Activated CD4-positive, alpha-beta T cell treated with anti-CD3 and anti-CD28 coated beads for 24 hours (primary cell): ENCODE results near the gene PASD1.
"Not testable (repeated sequence)": the region's sequence is repeated elsewhere in the genome, so short reads cannot be mapped to it uniquely, and the experiment has no call there.

ENCODE experiments used
- DNase-seq, 2 donors: peaks; one replicate each; pipeline ENCODE4 v3.0.0-alpha.2; 2020; ENCODE audit warnings: low read depth in 2 of 2

The PASD1 gene

DNA sequence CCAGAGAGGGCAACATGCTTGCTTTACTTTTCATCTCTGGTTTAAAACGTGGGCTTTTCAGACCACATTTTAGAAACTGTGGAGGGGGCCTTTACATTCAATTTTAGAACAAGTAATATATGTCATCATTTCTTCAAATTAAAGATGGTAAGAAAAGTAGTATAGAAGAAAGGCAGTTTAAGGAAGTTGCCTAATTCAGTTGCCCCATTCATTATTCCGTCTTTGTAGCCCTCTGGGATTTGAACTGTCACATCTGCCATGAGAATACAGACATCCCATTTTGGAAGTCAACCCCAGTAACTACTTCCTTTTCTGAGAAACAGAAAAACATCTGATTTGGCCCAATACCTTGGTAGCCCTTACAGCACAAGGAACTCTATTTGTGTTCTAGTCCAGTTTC is 61.2 kb downstream of the PASD1 start:
- no peak for DNase-seq

DNA sequence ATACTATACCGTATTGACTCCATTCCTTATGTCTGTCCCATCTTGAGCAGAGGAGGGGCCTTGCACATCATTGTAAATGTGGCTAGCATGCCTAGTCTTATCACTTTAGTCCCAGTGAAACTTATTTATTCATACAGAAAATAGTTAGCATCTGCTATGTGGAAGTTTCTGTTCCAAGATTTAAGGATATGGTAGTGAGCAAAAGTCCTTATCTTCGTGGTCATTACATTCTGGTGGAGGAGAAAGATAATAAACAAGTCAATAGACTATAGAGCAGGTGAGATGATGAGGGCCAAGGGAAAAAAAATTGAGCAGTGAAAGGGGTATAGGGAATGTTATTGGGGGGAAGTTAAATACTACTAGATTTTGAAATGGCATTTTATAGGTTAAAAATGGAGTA is 68.3 kb downstream of the PASD1 start:
- DNase-seq, result no peak

DNA sequence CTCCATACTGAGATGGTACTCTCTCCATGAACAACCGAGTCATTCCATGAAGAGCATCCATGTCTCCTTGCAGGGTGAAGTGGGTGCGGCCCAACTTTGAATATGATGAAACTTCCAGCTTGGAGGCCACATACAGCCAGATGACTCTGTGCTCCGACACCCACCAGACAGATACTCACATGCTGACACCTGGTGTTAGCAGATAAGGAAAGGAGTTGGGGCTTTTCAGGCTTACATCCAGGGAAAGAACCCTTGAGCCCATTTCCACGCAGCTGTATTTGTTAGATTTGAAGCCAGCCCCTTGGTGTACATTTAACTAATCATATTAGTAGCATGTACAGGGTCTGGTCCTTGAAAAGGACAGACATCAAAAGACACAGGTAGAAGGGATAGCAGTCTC is 69.7 kb downstream of the PASD1 start:
- DNase-seq, result no peak

DNA sequence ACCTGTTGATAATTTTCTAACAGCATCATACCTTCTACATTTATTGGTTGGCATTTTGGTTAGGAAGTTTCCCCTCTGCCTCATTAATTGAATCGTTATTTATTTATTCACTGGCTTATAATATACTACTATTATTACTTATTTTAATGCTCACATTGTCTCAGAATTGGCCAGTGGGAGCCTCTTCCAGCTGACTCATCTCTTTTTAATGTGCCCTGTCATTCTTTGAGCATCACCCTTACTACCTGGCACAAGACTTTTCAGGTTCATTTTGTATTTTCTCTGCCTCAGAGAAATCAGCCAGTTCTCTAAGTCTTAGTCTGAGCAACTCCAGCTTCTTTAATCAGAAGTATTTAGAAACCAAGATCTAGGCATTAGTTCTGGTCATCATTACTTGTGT is 71.5 kb downstream of the PASD1 start:
- no peak for DNase-seq

DNA sequence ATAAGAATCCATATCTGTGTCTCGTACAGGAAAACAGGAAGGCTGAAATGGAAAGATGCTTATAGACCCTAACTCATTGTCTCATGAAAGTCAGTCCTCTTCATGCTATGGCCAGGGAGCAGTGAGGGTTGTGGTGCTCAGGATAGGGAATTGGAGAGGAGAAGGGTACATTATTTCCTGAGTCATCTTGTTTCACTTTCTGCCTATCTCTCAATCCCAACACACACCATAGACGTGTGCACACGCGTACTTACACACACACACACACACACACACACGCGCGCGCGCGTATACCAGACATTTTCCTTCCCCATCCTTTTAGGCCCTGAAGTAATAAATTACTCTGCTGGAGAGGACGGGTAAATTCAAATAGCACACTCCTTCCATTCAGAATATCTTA is 78.1 kb downstream of the PASD1 start:
- DNase-seq, result no peak

DNA sequence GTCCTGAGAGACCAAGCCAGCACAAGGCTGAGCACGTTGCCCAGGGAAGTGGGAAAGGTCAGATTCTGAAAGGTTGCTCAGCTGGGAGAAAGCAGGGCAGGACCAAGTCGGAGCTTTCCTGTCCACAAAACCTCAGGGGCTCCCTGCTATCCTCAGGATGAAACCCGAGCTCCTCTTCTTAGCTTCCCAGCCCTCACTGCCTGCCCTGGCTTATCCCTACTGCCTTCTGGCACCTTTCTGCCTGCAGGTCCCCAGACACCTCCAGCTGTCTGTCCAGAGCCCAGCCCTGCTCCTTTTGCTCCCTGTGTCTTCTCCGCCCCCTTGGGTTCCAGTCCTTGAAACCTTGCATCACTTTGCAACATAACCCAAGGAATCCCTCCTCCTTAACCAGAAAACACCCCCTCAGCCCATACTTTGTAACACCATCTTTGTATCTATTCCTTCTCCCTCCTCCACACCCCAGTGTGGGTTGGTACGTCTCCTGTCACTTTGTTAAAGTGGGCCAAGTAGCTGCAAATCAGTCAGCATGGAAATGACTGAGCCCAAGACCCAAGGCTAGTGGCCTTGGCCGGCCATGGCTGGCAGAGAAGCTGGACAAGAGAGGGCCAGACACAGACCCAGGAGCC is 111.8 kb downstream of the PASD1 start:
- no peak for DNase-seq

DNA sequence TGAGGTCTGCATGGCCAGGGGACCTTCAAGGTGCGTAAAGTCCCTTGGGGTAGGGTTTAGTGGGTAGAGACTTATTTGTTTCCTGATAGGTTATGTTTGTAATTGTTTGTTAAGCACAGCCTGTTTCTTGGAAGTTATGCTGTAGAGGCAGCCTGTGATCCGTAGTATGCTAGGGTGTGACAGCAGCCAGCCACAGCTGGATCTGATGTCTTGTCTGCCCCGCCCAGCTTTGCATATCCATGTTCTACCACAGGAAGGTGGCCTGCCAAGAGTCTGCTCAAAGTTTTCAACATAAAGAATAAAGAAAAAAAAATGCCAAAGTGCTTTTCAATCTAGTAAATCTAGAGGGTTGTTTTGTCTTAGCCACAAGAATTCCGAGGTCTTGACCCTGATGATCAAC is 112.7 kb downstream of the PASD1 start:
- no peak for DNase-seq

DNA sequence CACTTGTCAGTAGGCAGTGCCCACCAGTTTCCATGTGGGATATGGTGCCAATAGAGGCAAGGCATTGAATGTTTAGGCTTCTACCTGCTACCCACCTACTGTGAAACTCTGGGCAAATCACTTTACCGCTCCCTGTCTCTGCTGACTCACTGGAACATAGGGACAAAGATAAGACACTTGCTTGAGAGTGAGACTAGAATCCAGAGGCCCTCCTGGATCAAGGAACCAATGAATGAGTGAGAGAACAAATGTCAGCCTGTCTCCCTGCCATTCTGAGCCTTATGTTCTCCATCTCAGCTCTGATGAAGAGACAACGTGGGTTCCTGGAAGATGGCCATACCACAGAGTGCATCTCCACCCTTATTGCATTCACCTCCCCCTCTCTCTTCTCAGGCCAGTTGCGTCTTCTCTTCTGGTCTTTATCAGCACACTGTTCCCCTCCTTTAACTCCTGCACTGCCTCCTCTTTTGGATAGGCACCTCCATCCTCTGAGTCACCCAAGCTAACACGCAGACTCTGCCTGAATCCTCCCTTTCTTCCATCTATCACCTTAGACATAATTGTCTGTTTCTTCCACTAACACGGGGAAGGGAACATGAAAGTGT is 116.4 kb downstream of the PASD1 start:
- DNase-seq, result no peak

DNA sequence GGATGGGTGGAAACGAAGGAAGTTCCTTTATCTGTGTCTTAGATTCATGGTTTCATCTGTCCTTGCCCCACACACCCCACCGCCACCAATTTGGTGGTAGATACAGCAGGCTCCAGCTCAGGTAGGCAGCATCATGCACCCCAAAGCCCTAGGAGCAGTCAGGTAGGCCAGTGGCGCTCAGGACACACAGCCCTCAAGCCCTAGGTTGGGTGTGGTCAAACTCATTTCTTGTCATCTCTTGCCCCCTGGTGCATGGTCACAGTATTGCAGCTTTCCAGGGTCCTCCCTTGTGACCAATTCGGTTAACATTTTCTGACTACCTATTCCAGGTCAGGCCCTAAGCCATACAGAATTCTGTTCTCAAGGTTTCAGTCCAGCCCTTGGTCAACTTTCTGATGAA is 117.3 kb downstream of the PASD1 start:
- DNase-seq, result peak; percentile 40 to 47

DNA sequence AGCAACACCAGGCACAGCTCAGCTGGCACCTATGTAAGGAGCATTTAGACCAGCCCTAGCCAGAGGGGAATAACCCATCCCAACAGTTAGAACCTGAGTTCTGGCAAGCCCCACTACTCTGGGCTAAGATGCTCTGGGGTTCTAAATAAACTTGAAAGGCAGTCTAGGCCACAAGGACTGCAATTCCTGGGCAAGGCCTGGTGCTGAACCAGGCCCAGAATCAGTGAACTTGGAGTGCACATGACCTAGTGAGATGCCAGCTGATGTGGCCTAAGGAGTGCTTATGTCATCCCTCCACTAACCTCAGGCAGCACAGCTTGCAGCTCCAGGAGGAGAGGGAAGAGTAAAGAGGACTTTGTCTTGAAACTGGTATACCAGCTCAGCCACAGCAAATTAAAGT is 124.2 kb downstream of the PASD1 start:
- no peak for DNase-seq

DNA sequence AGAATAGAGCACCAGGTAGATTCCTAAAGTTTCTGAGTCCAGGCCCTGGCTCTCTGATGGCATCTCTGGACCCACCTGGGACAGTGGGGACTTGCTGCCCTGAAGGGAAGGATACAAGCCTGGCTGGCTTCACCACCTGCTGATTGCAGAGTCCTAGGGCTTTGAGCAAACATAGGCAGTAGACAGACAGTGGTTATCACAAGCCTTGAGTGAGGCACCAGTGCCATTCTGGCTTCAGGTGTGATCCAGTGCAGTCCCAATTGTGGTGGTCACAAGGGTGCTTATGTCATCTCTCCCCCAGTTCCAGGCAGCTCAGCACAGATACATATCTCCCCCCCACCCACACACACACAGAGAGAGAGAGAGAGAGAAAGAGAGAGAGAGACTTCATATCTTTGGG is 125.2 kb downstream of the PASD1 start:
- DNase-seq, result no peak

DNA sequence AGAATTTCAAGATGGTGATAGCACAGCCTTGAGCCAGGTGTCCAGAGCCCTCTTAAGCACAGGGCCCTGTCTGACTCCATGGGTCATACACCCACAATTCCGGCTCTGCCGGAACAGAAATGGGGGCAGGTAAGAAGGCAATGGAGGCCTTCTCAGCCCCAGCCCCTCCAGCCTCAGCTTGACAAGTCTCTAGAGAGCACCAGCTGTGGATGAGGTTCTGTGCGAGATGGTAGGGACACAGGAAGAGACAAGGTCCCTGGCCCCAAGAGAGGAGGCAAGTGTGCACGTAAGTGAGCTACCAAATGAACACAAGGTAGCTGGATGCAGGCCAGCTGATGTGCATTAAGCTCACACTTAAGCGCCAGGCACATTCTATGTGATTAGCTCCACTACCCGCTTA is 129.3 kb downstream of the PASD1 start:
- DNase-seq, result no peak

DNA sequence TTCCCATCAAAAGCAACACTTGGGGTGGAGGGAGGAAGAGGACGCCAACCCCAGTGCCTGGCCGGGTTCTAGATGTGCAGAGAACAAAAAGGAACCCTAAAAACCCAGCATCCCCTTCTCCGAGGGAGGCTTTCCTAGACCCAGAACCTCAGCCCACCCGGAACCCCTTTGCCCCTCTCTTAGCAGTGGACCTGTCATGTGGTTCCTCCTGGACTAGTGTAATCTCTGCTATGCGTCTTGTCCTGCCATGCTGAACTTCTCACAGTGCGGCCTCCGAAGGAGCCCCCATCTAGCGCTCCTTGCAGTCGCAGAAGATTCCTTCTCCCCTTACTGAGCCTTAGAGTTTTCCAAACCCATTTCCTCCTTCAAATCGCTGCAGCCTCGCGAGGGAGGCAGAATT is 130.6 kb downstream of the PASD1 start:
- DNase-seq, result no peak

DNA sequence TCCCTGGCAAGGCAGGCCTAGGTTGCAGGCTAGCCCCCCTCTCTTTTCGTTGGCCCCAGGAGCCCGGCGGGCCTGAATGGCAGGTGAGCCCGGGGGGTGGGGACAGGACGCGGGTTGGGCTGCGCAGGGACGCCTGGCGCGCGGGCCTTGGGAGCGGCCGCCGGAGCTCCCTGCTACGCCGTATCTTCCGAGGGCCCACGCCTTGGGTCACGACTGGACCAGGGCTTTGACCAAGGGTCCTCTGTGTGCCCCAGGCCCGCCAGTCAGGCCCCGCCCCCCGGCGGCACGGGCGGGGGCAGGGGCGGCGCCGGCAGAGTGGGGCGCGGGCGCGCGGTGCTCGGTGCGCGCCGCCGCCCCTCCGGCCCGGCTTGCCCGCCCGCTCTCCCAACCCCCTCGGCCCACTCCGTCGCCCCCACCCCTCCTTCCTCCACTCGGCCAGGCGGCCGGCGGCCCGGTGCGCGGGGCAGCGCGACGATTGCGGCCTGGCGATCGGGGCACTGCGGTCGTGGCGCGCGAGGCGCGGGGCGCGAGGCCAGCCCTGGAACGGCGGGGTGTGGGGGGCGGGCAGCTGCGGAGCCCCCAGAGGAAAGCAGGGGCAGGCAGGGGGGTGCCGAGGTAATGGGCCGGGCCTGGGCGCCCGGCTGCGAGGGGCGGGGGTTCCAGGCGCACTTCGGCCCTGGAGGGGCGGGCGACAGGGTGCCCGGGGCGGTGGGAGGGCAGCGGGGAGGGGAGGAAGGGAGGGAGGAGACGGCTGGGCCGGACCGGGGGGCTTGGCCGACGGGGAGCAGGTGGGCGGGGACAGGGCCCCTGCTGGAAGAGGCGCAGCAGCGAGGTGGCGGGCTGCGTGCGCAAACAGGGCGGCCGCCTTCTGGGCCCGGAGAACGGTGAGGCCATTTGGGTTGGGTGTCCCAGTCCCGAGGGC is 131.4 kb downstream of the PASD1 start, which contains the start of gene PRRG3:
PRRG3 (plus strand) TSS at position 798 of the 922 bp plus-strand sequence. CDS start 3,357 bp downstream, outside the sequence.
- no peak for DNase-seq

DNA sequence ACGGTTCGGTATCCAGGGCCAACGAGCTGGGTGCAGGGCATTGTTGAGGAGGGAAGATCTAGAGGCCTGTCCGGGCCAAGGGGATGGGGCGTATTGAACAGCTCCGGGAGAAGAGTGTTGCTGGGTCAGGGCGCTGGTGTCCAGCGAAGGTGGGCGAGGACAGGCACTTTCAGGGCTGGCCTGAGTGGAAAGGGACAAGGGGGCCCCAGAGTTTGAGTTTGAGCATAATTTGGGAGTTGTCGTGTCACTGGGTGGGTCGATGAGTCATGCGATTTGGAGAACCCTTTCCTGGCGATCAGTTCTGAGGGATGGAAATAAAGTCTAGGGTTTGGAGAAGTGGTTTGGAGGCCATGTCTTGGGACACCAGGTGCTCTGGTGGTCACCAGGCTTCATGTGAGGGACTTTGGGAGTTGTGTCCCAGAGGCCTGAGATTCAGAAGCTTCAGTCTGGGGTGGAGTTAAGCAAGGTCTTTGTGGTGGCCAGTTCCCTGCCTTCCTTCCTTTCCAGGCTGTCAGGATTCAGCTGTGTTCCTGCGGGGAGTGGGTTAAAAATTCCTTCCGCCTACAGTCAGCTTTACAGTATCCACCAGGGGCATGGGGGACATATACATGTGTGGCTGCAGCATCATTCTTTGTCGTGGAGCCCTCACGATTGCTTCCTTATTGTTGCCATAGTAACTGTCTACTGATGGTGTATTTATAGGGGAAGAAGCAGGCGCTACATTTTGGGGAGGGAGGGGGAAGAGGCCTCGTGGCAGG is 132.3 kb downstream of the PASD1 start:
- DNase-seq, result no peak

DNA sequence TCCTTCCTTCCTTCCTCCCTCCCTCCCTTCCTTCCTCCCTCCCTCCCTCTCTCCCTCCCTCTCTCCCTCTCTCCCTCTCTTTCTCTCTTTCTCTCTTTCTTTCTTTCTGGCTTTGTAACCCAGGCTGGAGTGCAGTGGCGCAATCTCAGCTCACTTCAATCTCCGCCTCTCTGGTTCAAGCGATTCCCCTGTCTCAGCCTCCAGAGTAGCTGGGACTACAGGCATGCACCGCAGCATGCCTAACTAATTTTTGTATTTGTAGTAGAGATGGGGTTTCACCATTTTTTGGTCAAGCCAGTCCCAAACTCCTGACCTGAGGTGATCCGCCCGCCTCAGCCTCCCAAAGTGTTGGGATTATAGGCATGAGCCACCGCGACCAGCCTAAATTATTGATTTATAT is 133.6 kb downstream of the PASD1 start:
- not testable (repeated sequence) for DNase-seq

DNA sequence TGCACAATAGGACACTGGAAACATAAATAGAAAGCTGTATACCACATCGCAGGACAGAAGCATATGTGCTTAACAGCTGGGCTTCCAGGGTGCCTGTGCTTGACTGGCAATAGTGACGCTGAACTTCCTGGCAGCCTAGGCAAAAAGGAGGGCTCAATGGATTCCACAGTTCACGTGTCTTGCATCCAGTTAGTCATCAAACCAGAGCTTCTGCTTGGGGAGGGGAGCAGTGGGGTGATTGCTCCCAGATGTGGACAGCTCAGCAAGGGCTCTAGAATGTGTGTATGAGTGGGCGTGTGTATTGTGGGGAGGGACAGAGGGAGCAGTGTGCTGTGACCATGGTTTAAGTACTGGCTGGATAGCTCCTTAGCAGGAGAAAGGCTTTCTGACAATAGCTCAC is 134.0 kb downstream of the PASD1 start:
- no peak for DNase-seq

DNA sequence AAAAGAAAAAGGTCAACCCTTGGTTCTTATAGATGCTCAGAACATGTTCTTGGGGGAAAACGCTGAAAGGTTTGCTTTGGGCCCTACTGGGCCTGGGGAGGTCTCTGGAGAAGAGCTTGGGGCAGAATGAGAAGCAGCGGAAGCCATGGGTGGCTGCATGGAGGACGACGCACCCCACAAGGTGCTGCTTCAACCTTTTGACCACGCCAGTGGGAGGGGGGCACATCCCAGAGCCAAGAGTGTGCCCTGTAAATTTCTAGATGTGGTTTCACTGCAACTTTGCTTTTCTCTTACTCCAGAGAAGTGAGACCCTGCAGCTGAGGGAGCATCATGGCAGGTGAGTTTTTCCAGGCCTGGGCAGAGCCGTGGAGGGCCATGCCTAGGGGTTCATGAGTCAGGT is 135.0 kb downstream of the PASD1 start:
- no peak for DNase-seq

DNA sequence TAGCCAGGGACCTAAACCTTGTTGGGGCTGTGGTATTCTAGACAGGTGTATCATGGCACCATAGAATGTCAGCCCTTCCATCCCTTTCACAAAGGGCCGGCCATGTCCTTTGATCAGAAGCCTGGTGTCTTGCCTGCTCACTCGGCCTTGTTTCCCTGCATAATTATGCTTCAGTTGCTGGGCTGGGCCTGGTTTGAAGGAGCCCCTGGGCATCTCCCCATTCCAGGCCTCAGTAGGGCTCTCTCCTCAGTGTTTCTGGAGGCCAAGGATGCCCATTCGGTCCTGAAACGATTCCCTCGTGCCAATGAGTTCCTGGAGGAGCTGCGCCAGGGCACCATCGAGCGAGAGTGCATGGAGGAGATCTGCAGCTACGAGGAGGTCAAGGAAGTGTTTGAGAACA is 136.3 kb downstream of the PASD1 start:
- no peak for DNase-seq

DNA sequence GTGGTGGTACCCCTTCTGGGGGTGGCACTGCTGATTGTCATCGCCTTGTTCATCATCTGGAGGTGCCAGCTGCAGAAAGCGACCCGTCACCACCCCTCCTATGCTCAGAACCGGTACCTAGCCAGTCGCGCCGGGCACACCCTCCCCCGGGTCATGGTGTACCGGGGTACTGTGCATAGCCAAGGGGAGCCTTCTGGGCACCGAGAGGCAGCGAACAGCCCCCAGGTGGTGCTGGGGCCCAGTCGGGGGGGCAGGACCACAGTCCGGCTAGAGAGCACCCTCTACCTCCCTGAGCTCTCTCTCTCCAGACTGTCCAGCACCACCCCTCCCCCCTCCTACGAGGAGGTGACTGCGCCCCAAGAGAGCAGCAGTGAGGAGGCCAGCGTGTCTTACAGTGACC is 137.1 kb downstream of the PASD1 start:
- no peak for DNase-seq

DNA sequence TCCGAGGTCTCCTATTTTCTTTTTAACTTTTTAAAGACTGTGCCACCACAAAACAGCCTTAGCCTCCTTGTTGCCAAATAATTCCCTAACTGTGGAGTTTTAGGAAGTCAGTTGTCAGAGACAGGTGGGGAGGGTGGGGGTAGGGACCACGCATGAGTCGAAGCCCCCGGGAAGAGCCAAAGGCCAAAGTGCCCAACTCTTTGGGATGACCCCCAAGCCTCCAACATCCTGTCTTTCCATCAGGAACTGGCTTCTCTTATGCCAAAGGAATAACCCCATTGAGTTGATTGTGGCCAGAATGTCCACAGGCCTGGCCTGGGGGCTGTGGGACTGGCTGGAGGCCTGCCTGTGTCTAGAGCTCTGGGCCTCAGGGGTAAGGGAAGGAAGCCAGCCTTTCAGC is 137.6 kb downstream of the PASD1 start:
- no peak for DNase-seq

DNA sequence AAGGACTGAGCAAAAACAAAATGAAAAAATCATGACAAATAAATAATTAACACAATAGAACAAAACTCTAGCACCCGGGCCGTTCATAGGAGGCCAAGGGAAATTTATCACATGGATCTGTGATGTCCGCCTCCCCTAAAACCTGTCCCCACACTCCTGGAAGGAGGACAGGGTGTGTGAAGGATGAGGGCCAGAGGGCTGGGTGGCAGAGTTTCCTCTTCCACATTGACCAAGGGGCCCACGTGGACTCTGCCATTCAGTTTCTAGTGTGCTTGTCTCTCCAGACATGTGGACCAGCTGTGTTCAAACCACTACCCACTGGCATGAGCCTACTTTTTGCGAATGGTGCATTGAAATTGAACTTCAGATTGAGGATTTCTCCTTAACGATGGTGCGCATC is 138.1 kb downstream of the PASD1 start:
- DNase-seq, result no peak
